Uterus (tissue), 2 donors: Measurements from ENCODE around the gene GFAP.

ENCODE experiments used
- POLR2A ChIP-seq, 2 donors: fragments of 450-650 bp; IDR thresholded peaks; one replicate each; pipeline ENCODE4 v1.6.1; 2016; ENCODE audit warnings: antibody characterized with exemption in 2 of 2, mild to moderate bottlenecking in 1 of 2, moderate library complexity in 1 of 2
- TF ChIP-seq, protein P1 (sequence below), 4 experiments: fragments of 200-600 bp in 2 of 4; fragments of 450-650 bp in 2 of 4; sonication (generic) in 2 of 4; IDR thresholded peaks; one replicate each; pipeline ENCODE4 v1.5.1; 2016 to 2019; ENCODE audit warnings: antibody characterized with exemption in 4 of 4, mild to moderate bottlenecking in 2 of 4, moderate library complexity in 1 of 4

DNA sequence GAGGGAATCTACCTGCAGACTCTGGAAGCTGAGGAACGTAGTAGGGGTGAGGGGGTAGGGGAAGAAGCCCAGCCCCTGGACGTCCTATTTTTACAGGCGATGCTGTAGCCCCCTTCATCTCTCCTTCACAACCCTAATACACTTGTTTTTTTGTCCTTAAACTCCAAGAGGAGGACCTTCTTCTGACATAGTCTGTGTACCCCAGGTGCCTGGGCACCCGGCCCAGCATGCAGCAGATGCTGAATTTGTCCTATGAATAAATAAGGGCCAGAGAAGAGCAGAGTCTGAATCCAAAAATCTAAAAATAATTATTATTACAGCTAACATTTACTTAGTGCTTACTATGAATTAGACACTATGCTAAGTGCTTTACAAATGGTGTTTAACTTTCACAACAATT is 27.2 kb upstream of the GFAP start:
- TF ChIP-seq, protein P1, sequence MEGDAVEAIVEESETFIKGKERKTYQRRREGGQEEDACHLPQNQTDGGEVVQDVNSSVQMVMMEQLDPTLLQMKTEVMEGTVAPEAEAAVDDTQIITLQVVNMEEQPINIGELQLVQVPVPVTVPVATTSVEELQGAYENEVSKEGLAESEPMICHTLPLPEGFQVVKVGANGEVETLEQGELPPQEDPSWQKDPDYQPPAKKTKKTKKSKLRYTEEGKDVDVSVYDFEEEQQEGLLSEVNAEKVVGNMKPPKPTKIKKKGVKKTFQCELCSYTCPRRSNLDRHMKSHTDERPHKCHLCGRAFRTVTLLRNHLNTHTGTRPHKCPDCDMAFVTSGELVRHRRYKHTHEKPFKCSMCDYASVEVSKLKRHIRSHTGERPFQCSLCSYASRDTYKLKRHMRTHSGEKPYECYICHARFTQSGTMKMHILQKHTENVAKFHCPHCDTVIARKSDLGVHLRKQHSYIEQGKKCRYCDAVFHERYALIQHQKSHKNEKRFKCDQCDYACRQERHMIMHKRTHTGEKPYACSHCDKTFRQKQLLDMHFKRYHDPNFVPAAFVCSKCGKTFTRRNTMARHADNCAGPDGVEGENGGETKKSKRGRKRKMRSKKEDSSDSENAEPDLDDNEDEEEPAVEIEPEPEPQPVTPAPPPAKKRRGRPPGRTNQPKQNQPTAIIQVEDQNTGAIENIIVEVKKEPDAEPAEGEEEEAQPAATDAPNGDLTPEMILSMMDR (IDR thresholded peaks at IDR 0.05): no peak
- no peak for TF ChIP-seq POLR2A (IDR thresholded peaks at IDR 0.05)
